Psoas muscle (tissue), 8 donors: ENCODE results near the gene NANOS1. TPM values are rescaled to one million over a fixed set of nuclear protein-coding genes. Genes with fewer than 3 reads are reported as not detected.
"Not testable (repeated sequence)": the region's sequence is repeated elsewhere in the genome, so short reads cannot be mapped to it uniquely, and the experiment has no call there.

ENCODE experiments used
- ATAC-seq, 4 donors: fragments of 200-7000 bp; cut with Tn5 transposase; one replicate each; pipeline ENCODE4 v1.9.1; 2020; ENCODE audit warnings: moderate library complexity in 3 of 4, mild to moderate bottlenecking in 2 of 4
- DNase-seq, 2 donors: peaks; one replicate each; pipeline ENCODE4 v3.0.0-alpha.2; 2020
- H3K27ac ChIP-seq: fragments of 200-600 bp; one replicate; pipeline ENCODE4 v1.8.0; 2022
- H3K27me3 ChIP-seq, 3 donors: fragments of 200-600 bp in 1 of 3; one replicate each; pipeline versions ENCODE4 v1.6.1 to v1.8.0; 2013 to 2022; ENCODE audit warnings: low read length in 2 of 3, mild to moderate bottlenecking in 2 of 3, moderate library complexity in 1 of 3; ENCODE audit not compliant: insufficient read depth in 3 of 3
- H3K36me3 ChIP-seq, 2 donors: fragments of 200-600 bp in 1 of 2; one replicate each; pipeline versions ENCODE4 v1.6.1 to v1.8.0; 2013 to 2022; ENCODE audit warnings: low read depth in 1 of 2, mild to moderate bottlenecking in 1 of 2, moderate library complexity in 1 of 2; ENCODE audit not compliant: insufficient read depth in 1 of 2
- H3K4me1 ChIP-seq: fragments of 200-600 bp; one replicate; pipeline ENCODE4 v1.8.0; 2022
- H3K4me3 ChIP-seq: fragments of 200-600 bp; one replicate; pipeline ENCODE4 v1.8.0; 2022; ENCODE audit warnings: mild to moderate bottlenecking
- H3K9me3 ChIP-seq: fragments of 200-600 bp; one replicate; pipeline ENCODE4 v1.8.0; 2022
- WGBS, 3 donors: extraction: QIAGEN DNeasy Blood & Tissue Kit; methylation state at CpG; one replicate each; pipeline versions ENCODE4 v1.1.6 to v1.1.7; 2013; 5-methylcytosine and 5-hydroxymethylcytosine counted together
- intact Hi-C, 2 donors: fragments of 100-400 bp; cut with DNase I; formaldehyde crosslinking; loops; one replicate each; pipeline versions ENCODE4 v1.11.0 to v1.14.2; 2022
- polyA plus RNA-seq, 3 donors: library from polyadenylated mRNA; stranded (reverse); fragments of 200-250 nt; gene quantifications; one replicate each; pipeline ENCODE4 v1.2.3, GENCODE V29; 2013
- total RNA-seq, 4 donors: library from RNA; stranded (reverse); fragmentation: NEBNext Ultra II Directional in 2 of 4; extraction: Animal tissue kit (Norgen Biotek cat#: 25700) in 2 of 4; gene quantifications; one replicate each; pipeline versions ENCODE4 v1.2.1 to v1.2.4, GENCODE V29; 2021 to 2023
- TF ChIP-seq, protein P1 (sequence below): fragments of 200-600 bp; IDR thresholded peaks from one replicate; pipeline ENCODE4 v1.8.0; 2022; ENCODE audit warnings: antibody characterized with exemption
- donor health status: healthy with polysubstance abuse.
- donor health status: DM: no; HTN: no; CAD: no; lungs with moderate emphysema.
- donor health status: Bipolar disorder and iron deficiency.
- donor health status: healthy.
- donor health status: DM: yes; HTN: yes; CAD: no.
- donor health status: DM: no; HTN: no; CAD: no.
- donor health status: DM: no; HTN: no; CAD: no.
- donor health status: DM: yes; HTN: yes; CAD: no.

Gene NANOS1
- total and polyA plus RNA-seq, 7 donors: 1.4 to 59.4 (median 19.3) TPM

DNA sequence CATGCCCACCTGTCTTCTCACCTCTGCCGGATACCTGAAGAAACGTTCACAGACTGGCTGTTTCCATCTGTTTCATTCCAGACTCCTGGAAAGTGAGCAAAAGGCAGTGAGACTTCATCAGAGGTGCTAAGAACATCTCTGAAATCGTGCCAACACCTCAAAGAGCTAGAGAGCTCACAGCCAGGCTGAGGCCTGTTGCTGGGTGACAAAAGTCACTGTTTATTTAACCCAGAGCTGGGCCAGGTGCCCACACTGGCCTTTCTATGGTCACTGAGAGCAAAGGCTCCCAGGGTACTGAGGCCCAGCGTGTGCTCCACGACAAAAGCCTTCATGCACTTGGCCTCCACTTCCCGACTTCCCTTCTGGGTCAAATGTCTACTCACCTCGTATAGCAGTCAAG, 3.7 kb upstream of the NANOS1 start:
- H3K4me3 ChIP-seq: no peak overlapping the region
- 32 to 47% (median 35%) methylated on average over 7 of the region's 7 CpGs for WGBS, 3 donors

DNA sequence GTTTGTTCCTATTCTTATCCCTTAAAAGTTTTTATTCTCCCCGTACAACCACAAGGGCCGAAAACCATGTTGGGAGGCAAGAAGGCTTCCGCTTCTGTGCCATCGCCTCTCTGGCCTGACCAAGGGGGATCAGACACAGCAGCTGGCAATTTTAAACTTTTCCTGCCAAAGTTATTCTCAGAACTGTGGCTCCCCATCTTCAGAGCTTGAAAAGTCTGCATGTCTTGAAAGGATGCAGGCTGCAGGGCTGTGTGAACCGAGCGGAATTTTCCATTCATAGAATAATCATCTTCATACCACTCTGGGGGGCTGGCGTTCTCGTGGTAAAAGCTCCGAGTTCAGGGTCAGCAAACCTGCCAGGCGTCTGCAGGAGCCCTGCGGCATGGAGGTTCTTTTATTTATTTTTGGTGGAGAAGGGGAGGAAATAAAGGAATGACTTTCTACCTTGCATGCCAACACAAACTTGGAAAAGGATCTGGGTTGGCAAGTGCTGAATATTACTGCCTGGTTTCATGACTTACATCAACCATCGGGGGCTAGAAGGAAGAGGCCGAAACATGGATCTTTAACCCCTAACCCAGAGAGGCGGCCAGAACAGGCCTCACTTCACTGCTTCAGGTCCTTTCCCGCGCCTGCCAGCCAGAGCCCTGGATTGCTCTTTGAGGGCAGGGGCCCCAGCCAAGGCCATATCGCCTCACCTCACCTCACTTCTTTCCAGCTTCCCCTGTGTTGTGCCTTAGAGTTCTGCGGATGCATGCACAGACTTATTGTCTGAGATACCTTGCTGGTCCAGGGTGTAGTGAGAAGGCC, 3.0 kb upstream of the NANOS1 start:
- Histone ChIP-seq H3K27ac (peak overlapping the region; percentile 79), H3K27me3 (no peaks in the 10 kb centered on the region), H3K9me3 (no peaks in the 10 kb centered on the region), H3K4me1 (peaks cover 15% of the 10 kb centered on the region), H3K4me3 (no peak overlapping the region), H3K36me3 (no peaks in the 10 kb centered on the region)
- 43 to 79% (median 59%) methylated on average over 17 to 18 of the region's 18 CpGs for WGBS, 3 donors
- ATAC-seq: no peak
- DNase-seq: no peak
- TF ChIP-seq, protein P1, sequence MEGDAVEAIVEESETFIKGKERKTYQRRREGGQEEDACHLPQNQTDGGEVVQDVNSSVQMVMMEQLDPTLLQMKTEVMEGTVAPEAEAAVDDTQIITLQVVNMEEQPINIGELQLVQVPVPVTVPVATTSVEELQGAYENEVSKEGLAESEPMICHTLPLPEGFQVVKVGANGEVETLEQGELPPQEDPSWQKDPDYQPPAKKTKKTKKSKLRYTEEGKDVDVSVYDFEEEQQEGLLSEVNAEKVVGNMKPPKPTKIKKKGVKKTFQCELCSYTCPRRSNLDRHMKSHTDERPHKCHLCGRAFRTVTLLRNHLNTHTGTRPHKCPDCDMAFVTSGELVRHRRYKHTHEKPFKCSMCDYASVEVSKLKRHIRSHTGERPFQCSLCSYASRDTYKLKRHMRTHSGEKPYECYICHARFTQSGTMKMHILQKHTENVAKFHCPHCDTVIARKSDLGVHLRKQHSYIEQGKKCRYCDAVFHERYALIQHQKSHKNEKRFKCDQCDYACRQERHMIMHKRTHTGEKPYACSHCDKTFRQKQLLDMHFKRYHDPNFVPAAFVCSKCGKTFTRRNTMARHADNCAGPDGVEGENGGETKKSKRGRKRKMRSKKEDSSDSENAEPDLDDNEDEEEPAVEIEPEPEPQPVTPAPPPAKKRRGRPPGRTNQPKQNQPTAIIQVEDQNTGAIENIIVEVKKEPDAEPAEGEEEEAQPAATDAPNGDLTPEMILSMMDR: no peak
- intact Hi-C loops: loop anchor here (10.0 kb wide), 3 partner anchors 152 to 282 kb away; partner anchors contain the start of gene CACUL1 (in 1 of the 2)

More for the DNA sequence above, 3.7 kb upstream of the NANOS1 start:
- H3K4me1 ChIP-seq: peaks cover 19% of the 10 kb centered on the region
- H3K27me3 ChIP-seq: no peaks in the 10 kb centered on the region
- intact Hi-C loops: loop anchor here (10.0 kb wide), 3 partner anchors 151 to 281 kb away; partner anchors contain the start of gene CACUL1 (in 1 of the 2)
- DNase-seq: no peak
- peak in 2 of 4 donors; percentile 23 to 26 for ATAC-seq
- peak overlapping the region; percentile 79 for H3K27ac ChIP-seq
- no peaks in the 10 kb centered on the region for H3K9me3 ChIP-seq
- H3K36me3 ChIP-seq: no peaks in the 10 kb centered on the region
- TF ChIP-seq, protein P1: no peak

DNA sequence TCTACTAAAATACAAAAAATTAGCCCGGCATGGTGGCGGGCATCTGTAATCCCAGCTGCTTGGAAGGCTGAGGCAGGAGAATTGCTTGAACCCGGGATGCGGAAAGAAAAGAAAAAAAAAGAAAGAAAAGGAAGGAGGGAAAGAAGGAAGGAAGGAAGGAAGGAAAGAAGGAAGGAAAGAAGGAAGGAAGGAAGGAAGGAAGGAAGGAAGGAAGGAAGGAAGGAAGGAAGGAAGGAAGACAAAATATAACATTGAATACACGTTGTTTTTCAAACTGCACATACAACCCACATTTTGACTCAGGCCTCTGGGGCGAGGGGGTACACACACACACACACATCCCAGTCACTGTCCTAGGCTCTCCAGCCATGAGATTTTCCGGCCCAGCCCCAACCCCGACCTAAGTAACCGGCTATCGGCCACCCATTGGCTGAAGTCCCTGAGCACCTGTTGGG, 1.0 kb upstream of the NANOS1 start:
- H3K27ac ChIP-seq: peak overlapping the region; percentile 83
- H3K36me3 ChIP-seq, H3K9me3 ChIP-seq, H3K27me3 ChIP-seq, DNase-seq: not testable (repeated sequence)
- intact Hi-C loops: loop anchor here (10.0 kb wide), 3 partner anchors 154 to 284 kb away; partner anchors contain the start of gene CACUL1 (in 1 of the 2)
- WGBS, 3 donors: 56 to 66% (median 58%) methylated on average over 10 of the region's 10 CpGs
- H3K4me1 ChIP-seq: peaks cover 28% of the 10 kb centered on the region
- ATAC-seq: peak in 2 of 4 donors; percentile 3 to 5
- peak overlapping the region; percentile 61 for H3K4me3 ChIP-seq

DNA sequence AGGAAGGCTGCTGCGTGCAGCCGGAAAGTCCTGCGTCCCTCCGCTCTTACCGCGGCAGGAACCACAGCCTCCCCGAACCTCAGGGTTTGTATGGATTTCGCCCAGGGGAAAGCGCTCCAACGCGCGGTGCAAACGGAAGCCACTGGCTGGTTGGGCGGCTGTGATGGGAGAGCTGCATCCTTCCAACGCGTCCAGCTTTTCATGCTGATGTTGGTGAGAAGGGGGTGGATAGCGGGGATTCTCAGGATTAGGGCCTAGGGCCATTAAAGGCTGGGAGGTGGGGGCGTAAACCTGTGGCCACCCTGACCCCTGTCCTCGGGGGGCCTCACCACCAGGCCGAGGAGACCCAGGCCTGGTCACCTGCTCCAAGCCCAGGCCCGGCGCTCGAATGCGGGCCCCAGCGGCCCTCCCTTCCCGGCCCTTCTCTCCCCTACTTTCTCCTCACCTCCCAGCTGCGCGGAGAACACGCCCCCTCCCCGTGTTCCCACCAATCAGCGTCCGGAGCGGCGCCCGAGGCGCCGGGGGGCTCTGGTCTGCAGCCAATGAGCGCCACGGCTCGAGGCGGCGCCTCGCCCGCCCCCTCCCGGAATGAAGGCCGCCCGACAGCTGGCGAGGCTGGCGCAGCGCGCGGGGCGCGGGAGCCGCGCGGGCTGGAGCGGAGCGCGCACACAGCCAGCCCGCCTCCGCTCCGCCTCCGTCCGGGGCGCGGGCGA, 458 bp upstream of the NANOS1 start:
- WGBS, 3 donors: 3 to 10% (median 5%) methylated on average over 36 to 68 of the region's 68 CpGs

More for the DNA sequence above, 458 bp upstream of the NANOS1 start:
- peak overlapping the region; percentile 61 for H3K4me3 ChIP-seq
- intact Hi-C loops: loop anchor here (10.0 kb wide), 3 partner anchors 154 to 284 kb away; partner anchors contain the start of gene CACUL1 (in 1 of the 2)
- no peaks in the 10 kb centered on the region for H3K27me3 ChIP-seq
- H3K4me1 ChIP-seq: peaks cover 28% of the 10 kb centered on the region
- H3K27ac ChIP-seq: peak overlapping the region; percentile 83
- ATAC-seq (peak; percentile 80 to 86 (median 82)), DNase-seq (peak; percentile 92 to 95)
- TF ChIP-seq, protein P1: peak; percentile 33
- no peaks in the 10 kb centered on the region for H3K9me3 ChIP-seq
- H3K36me3 ChIP-seq: peaks cover 0 to 13% of the 10 kb centered on the region in 2 donors
